Subcutaneous adipose tissue (tissue), 4 donors: ENCODE data around the gene MRC1. TPM values are rescaled to one million over a fixed set of nuclear protein-coding genes. Genes with fewer than 3 reads are reported as not detected.

Source experiments
- CTCF ChIP-seq: fragments of 450-650 bp; IDR thresholded peaks from one replicate; pipeline ENCODE4 v1.5.1; 2016; ENCODE audit warnings: low read depth, mild to moderate bottlenecking, control low read depth, antibody characterized with exemption, moderate library complexity
- total RNA-seq, 4 donors: library from RNA; depleted of rRNA; stranded (reverse); fragments of >200 nt; gene quantifications; one replicate each; pipeline ENCODE4 v1.1.0, GENCODE V29; 2016

MRC1 gene
- 100 to 1,000 TPM in 3 of 4 donors, 10 to 100 TPM in 1; 86.3 to 232 (median 218) TPM for total RNA-seq

DNA sequence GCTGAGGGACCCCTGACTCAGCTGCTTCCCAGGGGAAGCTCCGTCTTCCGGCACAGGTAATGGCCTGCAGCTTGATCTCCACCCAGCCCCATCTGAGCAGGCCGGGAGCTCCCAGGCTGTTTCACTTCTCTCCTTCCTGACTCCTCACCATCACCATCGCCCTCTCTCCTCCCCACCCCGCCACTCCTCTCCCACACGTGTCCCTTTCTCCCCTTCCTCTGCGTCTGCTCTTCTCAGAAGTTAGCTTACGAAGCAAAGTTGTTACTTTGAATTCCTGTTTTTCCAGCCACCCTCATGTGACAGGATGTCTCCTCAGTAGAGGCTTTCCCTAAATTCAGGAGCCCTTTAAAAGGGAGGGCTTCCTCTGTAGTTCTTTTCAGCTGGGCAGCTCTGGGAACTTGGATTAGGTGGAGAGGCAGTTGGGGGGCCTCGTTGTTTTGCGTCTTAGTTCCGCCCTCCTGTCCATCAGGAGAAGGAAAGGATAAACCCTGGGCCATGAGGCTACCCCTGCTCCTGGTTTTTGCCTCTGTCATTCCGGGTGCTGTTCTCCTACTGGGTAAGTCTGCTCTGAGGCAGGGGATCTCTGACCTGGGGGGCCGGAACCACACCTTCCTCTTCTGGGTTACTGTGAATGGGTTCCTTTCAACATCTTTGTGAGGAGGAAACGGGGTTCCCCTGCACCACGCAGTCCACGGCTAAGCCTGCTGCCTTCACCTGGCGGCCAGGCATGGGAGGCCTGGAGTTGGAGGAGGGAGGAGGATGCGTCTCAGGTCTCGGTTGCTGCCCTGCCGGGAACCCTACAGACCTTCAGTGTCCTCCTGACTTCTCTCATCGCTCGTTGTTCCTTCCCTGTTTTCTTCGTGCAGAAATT, at the start of gene MRC1:
MRC1 (plus strand) TSS at position 378 of the 871 bp plus-strand sequence; CDS start at position 496, 118 bp downstream.
- TF ChIP-seq CTCF, result no peak

DNA sequence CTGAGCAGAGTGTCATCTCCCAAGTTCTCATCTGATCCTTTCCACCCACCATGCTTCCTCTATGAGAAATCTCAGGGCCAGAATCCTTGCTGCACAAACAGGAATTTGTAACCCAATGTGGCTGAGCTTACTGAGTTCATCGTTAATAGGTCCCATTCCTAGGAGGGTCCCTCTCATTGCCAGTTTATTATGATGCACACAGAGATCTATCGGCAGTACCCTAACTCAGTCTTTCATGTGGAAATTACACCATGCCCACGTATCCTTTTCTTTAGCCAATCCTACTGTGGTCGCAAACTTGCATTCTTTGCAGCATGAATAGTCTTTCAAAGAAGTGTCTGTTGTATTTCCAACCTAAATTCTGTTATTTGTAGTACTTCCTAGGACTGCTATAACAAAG, 45.0 kb upstream of the MRC1 start:
- TF ChIP-seq CTCF, result no peak

- TF ChIP-seq CTCF, result no peak
Observed at GRCh38 chr10:17765602-17766001, 43.5 kb upstream of the MRC1 start.

- no peak for TF ChIP-seq CTCF
Observed at GRCh38 chr10:17766731-17767130, 42.4 kb upstream of the MRC1 start.

- no peak for TF ChIP-seq CTCF
Observed at GRCh38 chr10:17768496-17768895, 40.7 kb upstream of the MRC1 start.

DNA sequence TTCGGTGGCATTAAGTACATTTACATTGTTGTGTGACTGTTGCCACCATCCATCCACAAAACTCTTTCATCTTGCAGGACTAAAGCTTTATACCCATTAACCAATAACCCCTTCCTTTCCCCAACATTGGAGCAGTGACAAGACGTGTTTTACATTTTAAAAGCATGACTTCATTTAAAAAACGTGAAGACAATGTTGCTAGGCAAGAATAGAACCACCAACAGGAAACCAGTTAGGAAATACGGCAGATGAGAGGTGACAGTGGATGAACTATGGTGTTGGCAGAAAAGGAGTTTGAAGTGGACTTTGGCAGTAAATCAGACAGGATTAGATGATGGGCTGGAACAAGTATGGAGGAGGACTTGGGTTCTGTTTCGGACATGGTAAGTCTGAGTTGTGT, 40.2 kb upstream of the MRC1 start:
- TF ChIP-seq CTCF, result no peak

GRCh38 chr10:17771017-17771416, 38.1 kb upstream of the MRC1 start:
- no peak for TF ChIP-seq CTCF
